ENCODE measurements around the gene MAP4K1.

GRCh38 chr19:38626401-38626800 lies 8.6 kb upstream of the MAP4K1 start:
- TF ChIP-seq PBX3 (IDR thresholded peaks at IDR 0.05), result no peak
- no peak for TF ChIP-seq NFE2L2 (conservative IDR thresholded peaks at IDR 0.05; ENCODE audit: low read length)
- no peak for TF ChIP-seq ELK1 (IDR thresholded peaks at IDR 0.05; ENCODE audit: low read depth, low read length)
- no peak for TF ChIP-seq CTCF (IDR thresholded peaks at IDR 0.05)
- no peak for TF ChIP-seq SMC3 (IDR thresholded peaks at IDR 0.05)
- TF ChIP-seq RAD21 (conservative IDR thresholded peaks at IDR 0.05 in 1 of 2, IDR thresholded peaks at IDR 0.05 in 1 of 2), result no peak
- TF ChIP-seq REST (IDR thresholded peaks at IDR 0.05), result no peak
- TF ChIP-seq POLR2A (IDR thresholded peaks at IDR 0.05; ENCODE audit: low read length), result no peak
- TF ChIP-seq KDM5A (IDR thresholded peaks at IDR 0.05), result no peak
- TF ChIP-seq EHF (CRISPR knock-in tag; IDR thresholded peaks at IDR 0.05), result no peak
- no peak for TF ChIP-seq MAX (IDR thresholded peaks at IDR 0.05)
- no peak for TF ChIP-seq ESRRA (IDR thresholded peaks at IDR 0.05; ENCODE audit: borderline replicate concordance, low read length)
- TF ChIP-seq HOXB5 (CRISPR knock-in tag; IDR thresholded peaks at IDR 0.05), result no peak
